Brain pericyte (primary cell): ENCODE results near the gene SPINK1.
"Not testable (repeated sequence)": the region's sequence is repeated elsewhere in the genome, so short reads cannot be mapped to it uniquely, and the experiment has no call there.

Source experiments
- DNase-seq: peaks from one replicate; pipeline ENCODE4 v3.0.0-alpha.2; 2012; ENCODE audit warnings: low read depth, low spot score

Gene SPINK1

GRCh38 chr5:147854894-147855773 lies 23.7 kb upstream of the SPINK1 start:
- DNase-seq: no peak

GRCh38 chr5:147854331-147854730 lies 22.9 kb upstream of the SPINK1 start:
- no peak for DNase-seq

- DNase-seq: no peak
Observed at GRCh38 chr5:147853372-147853987, 22.0 kb upstream of the SPINK1 start.

- DNase-seq: no peak
Observed at GRCh38 chr5:147852365-147852764, 20.9 kb upstream of the SPINK1 start.

GRCh38 chr5:147851578-147851977 lies 20.1 kb upstream of the SPINK1 start:
- no peak for DNase-seq

GRCh38 chr5:147849226-147849625 lies 17.8 kb upstream of the SPINK1 start:
- DNase-seq: no peak

GRCh38 chr5:147845618-147846017 lies 14.1 kb upstream of the SPINK1 start:
- no peak for DNase-seq

GRCh38 chr5:147844846-147845245 lies 13.4 kb upstream of the SPINK1 start:
- DNase-seq: no peak

- no peak for DNase-seq
Observed at GRCh38 chr5:147842869-147843268, 11.4 kb upstream of the SPINK1 start.

- no peak for DNase-seq
Observed at GRCh38 chr5:147836439-147836838, 5.0 kb upstream of the SPINK1 start.

GRCh38 chr5:147835386-147835798 lies 3.9 kb upstream of the SPINK1 start:
- DNase-seq: no peak

GRCh38 chr5:147832541-147832940 lies 1.1 kb upstream of the SPINK1 start:
- DNase-seq: no peak

GRCh38 chr5:147830035-147830434 lies 1.4 kb downstream of the SPINK1 start:
- no peak for DNase-seq

GRCh38 chr5:147827017-147827416 lies 4.5 kb downstream of the SPINK1 start:
- not testable (repeated sequence) for DNase-seq

- no peak for DNase-seq
Observed at GRCh38 chr5:147826361-147826760, 5.1 kb downstream of the SPINK1 start.

- DNase-seq: no peak
Observed at GRCh38 chr5:147822686-147823491, 8.6 kb downstream of the SPINK1 start.

- not testable (repeated sequence) for DNase-seq
Observed at GRCh38 chr5:147822222-147822621, 9.2 kb downstream of the SPINK1 start.

GRCh38 chr5:147821766-147822165 lies 9.7 kb downstream of the SPINK1 start:
- DNase-seq: no peak

GRCh38 chr5:147819261-147819770 lies 12.2 kb downstream of the SPINK1 start:
- DNase-seq: no peak

- DNase-seq: no peak
Observed at GRCh38 chr5:147818290-147818689, 13.2 kb downstream of the SPINK1 start.

GRCh38 chr5:147813696-147814095 lies 17.8 kb downstream of the SPINK1 start:
- no peak for DNase-seq
